ENCODE data around the gene CLDN9. TPM values are rescaled to one million over a fixed set of nuclear protein-coding genes. Genes with fewer than 3 reads are reported as not detected.
"Not testable (repeated sequence)": the region's sequence is repeated elsewhere in the genome, so short reads cannot be mapped to it uniquely, and the experiment has no call there.

The CLDN9 gene
- total RNA-seq, 1 experiment from 2014 or later: not detected

- no peak for DNase-seq (ENCODE audit: low read depth)
These were observed 17.8 kb downstream of the CLDN9 start for GRCh38 chr16:3030222-3031212.

- DNase-seq (ENCODE audit: low read depth): no peak
These were observed 19.9 kb downstream of the CLDN9 start for GRCh38 chr16:3032624-3033023.

GRCh38 chr16:3035289-3035971 is 22.7 kb downstream of the CLDN9 start:
- no peak for DNase-seq (ENCODE audit: low read depth)

GRCh38 chr16:3035972-3036725 is 23.4 kb downstream of the CLDN9 start:
- no peak for DNase-seq (ENCODE audit: low read depth)

- DNase-seq (ENCODE audit: low read depth): no peak
These were observed 24.1 kb downstream of the CLDN9 start, which contains the start of gene BICDL2 for GRCh38 chr16:3036726-3037315. TSS of gene BICDL2 (minus strand) at chr16:3036944. CDS start at chr16:3035496, 1,448 bp downstream.

GRCh38 chr16:3038256-3038655 is 25.5 kb downstream of the CLDN9 start:
- no peak for DNase-seq (ENCODE audit: low read depth)

- no peak for DNase-seq (ENCODE audit: low read depth)
These were observed 26.2 kb downstream of the CLDN9 start for GRCh38 chr16:3038896-3039295.

- no peak for DNase-seq (ENCODE audit: low read depth)
These were observed 29.7 kb downstream of the CLDN9 start for GRCh38 chr16:3042376-3042775.

GRCh38 chr16:3044708-3045107 is 32.0 kb downstream of the CLDN9 start:
- DNase-seq (ENCODE audit: low read depth): no peak

GRCh38 chr16:3045758-3046640 is 33.3 kb downstream of the CLDN9 start, which contains the start of gene MMP25:
TSS of gene MMP25 (plus strand) at chr16:3046561. CDS start at chr16:3046918, 357 bp downstream.
- no peak for DNase-seq (ENCODE audit: low read depth)

- DNase-seq (ENCODE audit: low read depth): no peak
These were observed 34.1 kb downstream of the CLDN9 start for GRCh38 chr16:3046641-3047386.

GRCh38 chr16:3047387-3047720 is 34.6 kb downstream of the CLDN9 start:
- DNase-seq (ENCODE audit: low read depth): no peak

- DNase-seq (ENCODE audit: low read depth): no peak
These were observed 37.3 kb downstream of the CLDN9 start for GRCh38 chr16:3049921-3050481.

- no peak for DNase-seq (ENCODE audit: low read depth)
These were observed 37.8 kb downstream of the CLDN9 start for GRCh38 chr16:3050487-3050886.

- no peak for DNase-seq (ENCODE audit: low read depth)
These were observed 38.3 kb downstream of the CLDN9 start for GRCh38 chr16:3051009-3051408.

- no peak for DNase-seq (ENCODE audit: low read depth)
These were observed 38.8 kb downstream of the CLDN9 start for GRCh38 chr16:3051494-3051893.

- DNase-seq (ENCODE audit: low read depth): not testable (repeated sequence)
These were observed 40.0 kb downstream of the CLDN9 start for GRCh38 chr16:3052571-3053329.

- DNase-seq (ENCODE audit: low read depth): not testable (repeated sequence)
These were observed 40.6 kb downstream of the CLDN9 start for GRCh38 chr16:3053330-3053710.

All from M059J (cell line).